ENCODE results near the gene RNU1-3.
"Not testable (repeated sequence)": the region's sequence is repeated elsewhere in the genome, so short reads cannot be mapped to it uniquely, and the experiment has no call there.

GRCh38 chr1:16643476-16644192, 23.1 kb downstream of the RNU1-3 start:
- TF ChIP-seq POLR2A (IDR thresholded peaks at IDR 0.05), result not testable (repeated sequence)
- TF ChIP-seq, protein P1, sequence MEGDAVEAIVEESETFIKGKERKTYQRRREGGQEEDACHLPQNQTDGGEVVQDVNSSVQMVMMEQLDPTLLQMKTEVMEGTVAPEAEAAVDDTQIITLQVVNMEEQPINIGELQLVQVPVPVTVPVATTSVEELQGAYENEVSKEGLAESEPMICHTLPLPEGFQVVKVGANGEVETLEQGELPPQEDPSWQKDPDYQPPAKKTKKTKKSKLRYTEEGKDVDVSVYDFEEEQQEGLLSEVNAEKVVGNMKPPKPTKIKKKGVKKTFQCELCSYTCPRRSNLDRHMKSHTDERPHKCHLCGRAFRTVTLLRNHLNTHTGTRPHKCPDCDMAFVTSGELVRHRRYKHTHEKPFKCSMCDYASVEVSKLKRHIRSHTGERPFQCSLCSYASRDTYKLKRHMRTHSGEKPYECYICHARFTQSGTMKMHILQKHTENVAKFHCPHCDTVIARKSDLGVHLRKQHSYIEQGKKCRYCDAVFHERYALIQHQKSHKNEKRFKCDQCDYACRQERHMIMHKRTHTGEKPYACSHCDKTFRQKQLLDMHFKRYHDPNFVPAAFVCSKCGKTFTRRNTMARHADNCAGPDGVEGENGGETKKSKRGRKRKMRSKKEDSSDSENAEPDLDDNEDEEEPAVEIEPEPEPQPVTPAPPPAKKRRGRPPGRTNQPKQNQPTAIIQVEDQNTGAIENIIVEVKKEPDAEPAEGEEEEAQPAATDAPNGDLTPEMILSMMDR (IDR thresholded peaks at IDR 0.05), result not testable (repeated sequence)
